GM21528 (cell line): ENCODE results near the gene MAML3.
A peak's percentile ranks its signal among the peaks of the same experiment; 100 is the strongest.

Source experiments
- ATAC-seq: cut with Tn5 transposase; IDR thresholded peaks from one replicate; pipeline ENCODE4 v1.9.1; 2021; ENCODE audit warnings: mild to moderate bottlenecking, moderate library complexity; ENCODE audit not compliant: unreplicated experiment, low FRiP score

MAML3 gene

DNA sequence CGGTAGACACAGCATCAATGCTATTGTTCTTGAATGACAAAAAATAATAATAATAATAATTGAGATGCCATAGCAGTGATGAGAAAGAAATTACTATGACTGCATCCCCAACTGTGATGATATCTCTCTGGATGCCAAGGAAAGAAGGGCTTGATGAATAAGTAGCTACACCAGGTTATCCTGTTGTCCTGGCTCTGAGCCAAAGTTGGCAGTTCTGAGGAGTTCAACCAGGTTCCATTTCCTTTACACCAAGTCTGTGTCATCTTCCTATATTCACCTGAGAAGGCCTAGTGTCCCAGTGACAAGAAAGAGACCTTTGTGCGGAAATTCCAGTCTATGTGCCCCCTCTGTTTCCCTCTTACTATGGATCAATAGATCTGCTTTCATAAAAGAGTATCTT is 3.4 kb upstream of the MAML3 start:
- ATAC-seq: no peak

DNA sequence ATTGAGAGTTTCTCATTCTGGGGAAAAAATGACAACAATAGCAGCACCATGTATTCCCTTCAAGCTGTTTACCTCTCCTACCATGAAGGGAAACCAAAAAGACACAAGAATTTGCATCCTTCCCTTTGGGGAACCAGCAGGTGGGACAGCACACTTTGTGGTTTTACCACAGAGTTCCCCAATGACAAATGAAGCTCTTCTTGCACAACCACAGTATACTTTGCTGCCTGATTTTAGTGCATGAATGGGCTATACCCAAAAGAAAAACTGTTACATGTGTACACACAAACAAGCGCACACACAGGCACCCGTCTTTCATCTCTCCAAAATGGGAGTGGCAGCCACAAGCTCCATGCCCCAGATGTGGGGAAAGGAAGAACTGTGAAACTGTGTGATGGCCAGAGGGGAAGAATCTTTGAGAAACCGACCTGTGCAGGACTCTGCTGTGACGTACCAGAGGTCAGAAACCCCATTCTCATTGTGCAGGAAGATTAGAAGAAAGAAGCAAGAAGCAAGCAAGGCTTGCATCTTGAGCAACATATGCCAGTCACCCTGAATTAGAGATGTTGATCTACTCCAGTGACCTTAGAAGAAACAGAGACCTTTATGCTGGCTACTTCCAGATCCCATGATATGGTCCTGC is 2.7 kb upstream of the MAML3 start:
- ATAC-seq: peak; percentile 53

DNA sequence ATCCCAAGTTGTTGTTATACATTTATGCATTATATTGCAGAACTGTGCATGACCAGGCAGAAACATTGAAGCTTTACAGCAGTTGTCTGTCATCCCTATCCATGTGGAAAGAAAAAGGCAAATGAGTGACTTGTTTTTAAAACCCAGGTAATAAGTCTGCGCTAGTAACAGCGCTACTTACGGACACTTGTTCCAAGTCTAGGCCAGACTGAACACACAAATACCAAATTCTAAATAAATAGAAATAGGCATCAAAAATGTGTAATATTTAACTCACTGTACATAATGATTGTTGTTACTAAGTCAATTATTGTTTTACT is 548 bp upstream of the MAML3 start:
- ATAC-seq: no peak

DNA sequence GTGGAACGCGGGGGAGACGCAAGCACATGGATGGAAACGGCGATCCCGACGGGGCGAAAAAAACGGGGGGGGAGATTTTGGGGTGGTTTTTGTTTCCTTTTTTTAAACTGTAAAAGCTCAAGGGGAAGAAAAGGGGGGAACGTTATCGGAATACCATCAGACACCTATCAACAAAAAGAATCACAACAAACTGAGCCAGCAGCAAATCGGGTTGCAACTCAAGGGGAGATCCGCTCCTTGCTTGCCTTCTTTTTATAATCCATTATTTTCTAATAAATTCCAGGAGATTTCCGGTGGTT is 616 bp downstream of the MAML3 start:
- ATAC-seq: no peak

DNA sequence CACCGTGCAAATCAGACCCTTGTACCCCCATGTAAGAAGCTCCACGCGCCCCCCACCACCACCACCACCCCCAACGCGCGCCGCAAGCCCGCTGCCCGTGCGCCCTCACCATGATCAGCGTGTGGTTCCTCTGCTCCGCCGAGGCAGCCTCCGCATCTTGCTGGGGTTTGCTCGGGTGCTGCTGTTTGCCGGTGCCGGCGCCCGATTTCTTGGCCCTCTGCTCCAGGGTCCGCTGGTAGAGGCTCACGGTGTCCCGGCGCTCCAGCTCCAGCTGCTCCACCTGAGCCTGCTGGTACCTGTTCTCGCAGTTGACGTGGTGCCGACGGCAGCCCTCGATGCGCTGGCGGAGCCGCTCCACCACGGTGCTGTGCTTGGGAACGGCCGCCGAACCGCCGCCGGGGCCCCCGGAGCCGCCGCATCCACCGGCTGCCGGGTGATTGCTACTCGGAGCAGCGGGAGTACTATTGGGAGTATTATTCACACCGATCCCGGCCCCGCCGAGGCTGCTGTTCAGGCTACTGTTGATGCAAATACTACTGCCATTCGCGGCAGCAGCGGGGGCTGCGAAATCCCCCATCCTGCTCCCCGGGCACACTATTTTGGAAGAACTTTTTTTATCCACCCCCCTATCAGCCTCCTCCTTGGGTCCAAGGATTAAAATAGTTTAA is 1.1 kb downstream of the MAML3 start:
- ATAC-seq: no peak

DNA sequence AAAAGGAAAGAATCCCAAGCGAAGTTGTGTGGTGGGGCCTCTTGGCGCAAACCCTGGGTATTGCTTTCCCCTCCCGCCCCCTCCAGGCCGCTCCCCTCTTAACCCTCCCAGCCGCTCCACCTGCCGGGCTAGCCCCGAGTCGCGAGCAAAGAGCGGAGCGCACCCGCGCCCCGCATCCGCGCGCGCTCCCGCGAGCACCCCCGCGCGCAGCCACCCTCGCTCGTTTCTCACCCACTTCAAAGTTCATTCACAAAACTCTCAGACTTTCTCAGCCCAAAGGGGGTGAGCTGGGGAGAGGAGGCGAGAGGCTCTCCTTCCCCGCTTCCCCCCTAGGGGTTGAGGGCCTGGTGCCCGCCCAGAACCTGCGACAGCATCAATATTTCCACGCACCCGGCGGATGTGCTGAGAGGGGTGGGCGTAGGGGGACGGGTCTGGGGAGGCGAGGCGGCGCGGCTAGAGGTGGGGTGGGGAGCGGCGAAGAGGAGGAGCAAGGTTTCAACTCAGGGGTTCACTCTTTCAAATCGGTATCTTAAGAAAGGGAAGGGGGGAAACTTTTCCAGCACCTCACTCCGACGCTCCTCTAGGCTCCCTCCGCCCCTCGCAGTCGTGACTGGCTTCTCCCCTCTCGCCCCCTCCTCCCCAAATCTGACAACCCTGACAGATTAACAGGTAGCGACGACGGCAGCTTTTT is 1.8 kb downstream of the MAML3 start:
- ATAC-seq: no peak

DNA sequence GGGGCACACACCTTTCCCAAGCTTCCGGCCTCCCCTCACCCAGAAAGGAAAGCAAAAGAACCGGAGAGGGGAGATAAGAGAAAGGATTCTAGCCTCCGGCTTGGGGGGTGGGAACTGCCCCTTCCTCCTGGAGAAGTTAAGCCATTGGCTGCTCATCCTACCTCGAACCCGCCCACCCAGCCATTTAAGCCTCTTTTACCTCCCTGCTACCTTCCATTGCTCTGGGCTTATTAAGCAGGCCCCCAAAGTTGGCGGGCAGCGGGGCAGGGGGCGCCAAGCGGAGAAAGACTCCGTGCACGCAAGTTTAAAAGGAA is 2.3 kb downstream of the MAML3 start:
- ATAC-seq: no peak

DNA sequence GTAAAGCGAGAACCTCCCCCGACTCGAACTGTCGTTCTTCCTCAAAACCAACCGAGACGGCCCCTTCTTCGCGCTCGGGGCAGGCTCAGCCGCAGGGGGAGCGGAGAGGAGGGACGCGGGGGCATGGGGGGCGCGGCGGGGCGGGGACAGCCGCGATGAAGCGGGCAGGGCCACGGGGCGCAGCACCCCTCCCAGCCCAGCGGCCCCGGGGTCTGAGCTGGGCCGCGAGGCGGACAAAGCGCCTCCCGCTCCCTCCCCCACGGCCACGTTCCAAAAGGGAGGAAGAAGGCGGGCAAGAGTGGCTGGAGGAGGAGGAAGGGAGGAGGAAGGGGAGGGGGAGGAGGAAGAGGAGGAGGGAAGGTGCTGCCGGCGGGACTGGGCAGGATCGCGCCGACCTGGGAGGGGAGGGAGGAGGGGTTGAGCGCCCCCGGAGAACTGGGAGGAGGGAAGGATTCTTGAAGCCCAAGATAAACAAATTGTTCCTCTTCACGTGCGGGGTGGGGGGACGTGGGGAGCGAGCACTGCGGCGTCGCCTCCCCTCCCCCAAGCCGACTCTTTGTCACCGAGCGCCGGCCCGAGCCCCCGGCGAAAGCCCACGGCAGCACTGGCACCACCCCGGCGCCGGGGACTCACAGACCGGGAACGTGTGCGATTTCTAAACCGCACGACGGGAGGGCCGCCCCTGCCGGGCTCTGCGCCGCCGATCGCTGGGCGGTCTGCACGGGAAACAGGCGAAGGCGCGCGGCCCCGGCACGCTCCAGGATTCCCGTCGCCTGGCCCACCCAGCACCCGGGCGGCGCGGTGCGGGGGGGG is 2.9 kb downstream of the MAML3 start:
- peak; percentile 49 for ATAC-seq

DNA sequence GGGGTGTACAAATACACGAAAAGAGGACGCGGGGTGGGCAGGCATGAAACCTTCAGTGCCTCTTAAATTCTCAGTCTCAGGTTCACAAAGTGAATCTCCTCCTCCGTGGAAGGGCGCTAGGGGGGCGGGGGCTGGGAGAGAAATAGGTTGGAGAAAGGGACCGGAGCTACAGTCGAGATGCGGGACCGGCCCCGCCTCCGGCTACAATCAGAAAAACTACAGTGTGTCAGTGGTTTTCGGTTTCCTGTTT is 3.4 kb downstream of the MAML3 start:
- ATAC-seq: no peak

DNA sequence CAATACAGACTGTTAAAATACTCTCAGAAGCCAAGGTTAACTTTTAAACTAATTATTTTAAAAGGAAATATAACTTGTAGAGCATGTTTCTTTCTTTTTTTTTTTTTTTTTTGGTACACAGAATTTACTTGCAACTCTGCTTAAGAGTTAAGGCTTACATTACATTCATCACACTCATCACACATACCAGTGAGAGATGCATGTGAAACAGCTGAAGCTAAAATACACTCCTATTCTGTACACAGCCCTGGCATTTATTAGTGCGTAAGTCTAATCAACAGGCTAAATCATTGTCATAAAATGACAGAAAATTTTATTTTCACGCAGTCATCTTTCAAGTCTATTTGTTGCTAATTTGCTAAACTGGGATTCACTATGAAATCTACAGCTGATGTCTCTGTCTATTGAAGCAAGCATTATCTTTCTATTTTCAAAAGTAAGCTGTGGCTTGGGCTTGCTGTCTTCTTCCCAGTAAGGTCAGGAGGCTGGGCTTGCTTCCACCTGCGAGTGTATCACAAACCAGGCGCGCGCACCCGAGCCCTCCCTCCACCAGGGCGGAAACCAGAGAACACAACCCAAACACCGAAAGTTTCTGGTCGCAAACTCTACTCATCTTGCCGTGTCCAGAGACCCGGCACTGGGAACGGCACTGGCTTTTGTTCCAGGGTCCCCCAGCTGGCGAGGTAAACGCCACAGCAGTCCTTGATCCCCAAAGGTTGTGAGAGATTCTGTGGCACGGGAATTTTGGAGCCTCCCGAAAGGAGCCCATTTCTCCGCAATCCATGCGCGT is 3.9 kb downstream of the MAML3 start:
- ATAC-seq: peak; percentile 41

DNA sequence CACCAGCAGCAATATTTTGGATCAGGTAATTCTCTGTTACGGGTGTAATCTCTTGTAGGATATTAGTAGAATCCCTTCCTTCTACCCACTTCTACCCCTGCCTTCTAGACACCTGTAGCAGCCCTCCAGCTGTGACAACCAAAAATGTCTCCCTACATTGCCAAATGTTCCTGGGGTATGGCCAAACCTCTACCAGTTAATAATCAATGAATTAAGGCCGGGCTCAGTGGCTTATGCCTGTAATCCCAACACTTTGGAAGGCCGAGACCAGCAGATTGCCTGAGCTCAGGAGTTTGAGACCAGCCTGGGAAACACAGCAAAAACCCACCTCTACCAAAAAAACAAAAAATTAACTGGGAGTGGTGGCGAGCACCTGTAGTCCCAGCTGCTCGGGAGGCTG is 9.9 kb downstream of the MAML3 start:
- no peak for ATAC-seq

DNA sequence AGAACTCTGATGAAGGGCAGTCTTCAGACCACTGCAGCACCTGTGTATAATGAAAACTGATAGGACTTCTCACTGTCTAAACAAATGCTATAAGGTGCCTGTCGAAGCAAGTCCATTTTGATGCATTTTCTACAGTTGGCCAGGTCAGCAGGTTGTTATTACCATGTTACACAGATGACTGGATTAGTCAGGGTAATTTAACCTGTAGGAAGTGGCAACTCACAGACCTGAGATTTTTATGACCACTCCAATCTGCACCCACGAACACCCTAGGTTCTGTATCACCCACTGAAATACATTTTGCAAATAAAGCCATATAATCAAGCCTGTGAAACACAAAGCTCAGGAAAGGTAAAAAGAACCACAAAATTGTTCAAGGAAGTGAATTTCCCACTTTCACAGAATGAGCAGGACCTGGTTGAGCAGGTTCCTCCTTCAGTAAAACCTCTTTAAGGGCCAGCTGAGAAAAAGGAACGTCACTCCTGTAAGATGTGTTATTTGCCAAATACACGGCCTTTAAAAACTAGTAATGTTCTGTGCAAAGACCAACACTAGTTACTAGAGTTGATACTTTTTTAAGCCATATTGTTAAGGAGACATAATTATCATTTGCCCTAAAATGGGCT is 12.7 kb downstream of the MAML3 start:
- ATAC-seq: no peak

DNA sequence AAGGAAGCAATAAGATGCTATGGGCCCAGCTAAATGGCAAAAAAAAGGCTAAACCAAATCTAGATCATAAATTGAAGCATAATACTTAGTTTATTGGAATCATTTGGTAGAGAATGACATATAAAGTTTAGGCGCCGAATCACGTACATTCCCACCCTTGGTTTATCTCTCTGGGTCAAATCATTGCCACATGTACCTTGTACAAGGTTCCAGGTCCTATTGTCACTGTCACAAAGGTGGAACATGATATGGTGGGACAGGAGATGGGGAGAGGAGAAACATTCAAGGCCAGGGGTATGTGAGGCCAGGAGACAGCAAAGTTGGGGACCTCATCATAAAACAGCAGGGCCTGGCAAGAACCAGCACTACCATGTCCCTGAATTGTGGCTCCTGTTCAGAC is 13.4 kb downstream of the MAML3 start:
- no peak for ATAC-seq

DNA sequence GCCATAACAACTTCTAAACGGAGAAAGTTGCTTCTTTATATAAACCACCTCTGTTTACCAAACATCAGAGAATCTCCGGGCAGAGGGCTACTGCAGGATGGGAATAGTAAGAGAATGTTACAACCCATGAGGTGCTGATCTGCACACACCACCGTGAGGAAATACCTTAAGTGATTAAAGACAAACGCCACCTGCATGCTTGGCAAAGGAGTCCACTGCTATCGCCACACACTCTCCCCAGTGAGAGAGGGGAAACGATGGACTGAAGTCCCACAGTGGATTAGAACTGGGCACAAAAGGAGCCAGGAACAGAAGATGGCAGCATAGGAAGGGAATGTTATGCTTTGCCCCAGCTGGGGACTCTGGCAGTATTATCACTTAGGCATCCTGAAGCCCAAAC is 15.6 kb downstream of the MAML3 start:
- ATAC-seq: no peak

DNA sequence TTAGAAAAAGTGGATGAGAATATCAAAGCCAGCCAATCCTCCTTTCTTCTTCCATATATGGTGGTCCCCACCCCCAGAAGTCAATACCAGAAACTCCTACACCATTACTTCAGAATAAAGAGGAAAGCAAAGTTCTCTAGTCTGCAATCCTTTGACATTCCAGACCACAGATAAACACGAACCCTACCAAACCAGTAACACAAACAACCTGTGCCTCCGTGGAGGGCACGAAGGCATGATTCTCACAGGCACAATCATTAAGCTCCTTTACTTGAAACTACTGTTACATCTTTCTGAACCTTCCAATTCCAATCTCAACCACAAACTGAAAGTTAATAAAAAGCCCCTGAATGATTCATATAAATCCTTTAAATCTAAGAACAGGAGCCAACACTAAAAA is 16.3 kb downstream of the MAML3 start:
- no peak for ATAC-seq

DNA sequence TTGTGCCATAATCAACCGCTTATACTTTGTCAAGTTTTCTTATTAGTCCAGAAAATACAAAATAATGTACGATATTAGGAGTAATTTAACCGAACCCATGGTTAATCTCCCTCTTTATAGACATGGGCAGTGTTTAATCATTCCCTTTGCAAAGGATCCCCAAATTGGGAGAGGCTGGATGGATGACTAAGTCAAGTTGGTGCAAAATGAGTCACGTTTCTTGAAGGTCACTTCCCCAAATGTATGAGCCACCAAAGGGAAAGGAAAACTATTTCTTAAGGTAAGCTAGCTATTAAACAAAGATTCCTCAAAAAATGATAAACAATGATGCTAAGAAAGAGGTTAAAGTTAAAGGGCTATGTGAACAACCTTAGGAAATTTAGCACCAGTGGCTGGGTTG is 17.5 kb downstream of the MAML3 start:
- ATAC-seq: no peak

DNA sequence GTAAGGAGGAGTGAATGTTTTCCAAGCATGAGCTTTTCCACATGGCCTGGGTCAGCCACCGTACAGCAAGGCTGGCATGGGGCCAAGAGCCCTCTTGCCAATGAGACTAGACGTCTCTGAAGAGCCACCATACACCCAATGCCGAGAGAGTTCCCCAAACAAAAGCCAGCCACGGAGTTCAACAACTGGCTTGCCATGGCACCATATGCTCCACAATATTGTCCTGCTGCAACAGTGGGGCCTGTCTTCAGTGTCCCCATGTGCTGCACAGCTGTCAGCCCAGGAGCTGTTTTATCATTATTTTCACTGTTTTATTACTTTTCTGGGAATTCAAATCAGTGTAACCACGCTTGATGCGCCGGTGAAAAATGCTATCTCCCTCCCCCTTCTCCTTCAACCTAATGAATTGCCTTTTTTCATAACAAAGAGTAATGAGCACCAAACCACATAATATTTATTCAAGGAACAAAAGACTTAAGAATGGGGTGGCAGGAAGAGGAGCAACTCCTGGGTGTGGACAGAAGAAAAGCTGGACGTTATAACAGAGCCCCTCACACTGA is 18.4 kb downstream of the MAML3 start:
- ATAC-seq: no peak

DNA sequence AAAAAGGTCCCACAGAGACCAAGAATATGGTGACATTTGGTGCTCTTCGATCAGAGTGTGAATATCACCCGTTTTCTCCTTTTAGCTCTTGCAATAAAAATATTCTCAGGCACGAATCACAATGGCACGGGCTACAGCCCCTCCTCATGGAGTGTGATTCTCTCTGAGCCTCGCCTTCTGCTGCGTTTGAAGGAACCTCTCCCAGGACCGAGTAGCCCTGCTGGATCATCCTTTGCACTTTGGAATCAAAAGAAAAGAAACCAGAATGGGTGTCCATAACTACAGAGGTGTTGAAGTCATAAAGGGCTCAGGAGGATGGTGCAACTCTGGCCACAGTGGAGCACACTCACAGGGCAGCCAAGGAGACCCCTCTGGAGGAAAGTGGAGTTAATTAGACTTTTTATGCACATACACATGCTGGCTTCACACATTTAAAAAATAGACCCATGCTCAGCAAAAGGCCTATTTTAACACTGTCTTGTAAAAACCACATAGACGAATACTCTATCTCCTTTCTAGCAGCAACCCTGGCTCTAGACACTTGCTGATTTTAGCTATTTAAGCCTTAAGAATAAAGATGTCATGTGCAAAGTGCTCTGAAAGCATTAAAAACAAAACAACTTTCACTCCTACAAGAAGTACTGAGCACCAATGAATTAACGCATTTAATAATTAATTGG is 19.1 kb downstream of the MAML3 start:
- ATAC-seq: no peak

DNA sequence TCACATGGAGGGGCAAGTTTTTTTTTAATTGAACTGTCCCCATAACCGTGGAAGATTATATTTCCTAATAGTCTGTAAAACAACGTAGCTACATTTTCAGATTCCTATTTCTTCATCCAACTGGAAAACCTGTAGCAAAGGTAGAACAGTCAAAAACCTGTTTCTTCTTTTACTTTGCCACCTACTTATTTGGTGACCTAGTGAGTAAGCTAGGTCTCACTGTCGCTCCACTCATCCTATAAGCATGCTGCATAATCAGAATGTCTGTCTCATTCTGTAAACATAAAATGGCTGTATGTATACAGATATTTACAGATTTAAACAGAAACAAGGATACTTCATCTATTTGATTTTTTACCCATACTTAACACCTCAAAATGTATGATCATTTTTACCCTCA is 20.4 kb downstream of the MAML3 start:
- ATAC-seq: no peak

DNA sequence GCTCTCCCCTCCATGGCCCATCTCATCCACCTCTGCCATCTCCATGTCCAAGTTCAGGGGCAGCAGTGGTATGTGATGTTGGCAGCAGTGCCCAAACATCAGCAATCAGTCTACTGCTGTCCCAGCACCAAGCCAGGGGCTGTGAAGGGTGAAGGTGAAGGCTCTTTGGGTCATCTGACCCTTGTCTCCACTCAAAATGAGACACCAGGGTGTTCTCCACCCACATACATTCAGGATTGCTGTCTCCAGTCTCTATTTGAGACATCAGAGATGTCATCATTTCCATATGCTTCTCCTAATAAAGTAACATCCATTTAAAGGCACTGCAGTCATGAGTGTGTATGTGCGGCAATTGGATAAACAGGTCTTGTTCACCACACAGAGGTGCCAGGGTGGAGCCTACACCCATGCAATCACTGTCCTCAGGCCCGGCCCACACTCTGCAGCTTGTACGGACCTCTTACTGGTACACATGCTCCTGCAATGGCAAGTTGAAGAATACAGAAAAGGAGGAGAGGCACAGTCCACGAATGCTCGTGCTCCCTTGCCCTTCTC is 22.2 kb downstream of the MAML3 start:
- no peak for ATAC-seq
